Ascending aorta (tissue), 2 donors: Measurements from ENCODE around the gene ECI1. TPM values are rescaled to one million over a fixed set of nuclear protein-coding genes. Genes with fewer than 3 reads are reported as not detected.

Source experiments
- DNase-seq, 2 donors: peaks; one replicate each; pipeline ENCODE4 v3.0.0-alpha.2; 2019; ENCODE audit warnings: low spot score in 2 of 2
- H3K27ac ChIP-seq, 2 donors: fragments of 200-600 bp; sonication (generic); one replicate each; pipeline ENCODE4 v1.5.1; 2016 to 2017; ENCODE audit warnings: mild to moderate bottlenecking in 1 of 2
- H3K27me3 ChIP-seq: fragments of 200-600 bp; sonication (generic); one replicate; pipeline ENCODE4 v1.5.1; 2017
- H3K36me3 ChIP-seq, 2 donors: fragments of 200-600 bp; sonication (generic); one replicate each; pipeline ENCODE4 v1.5.1; 2016
- H3K4me1 ChIP-seq, 2 donors: fragments of 200-600 bp; sonication (generic); one replicate each; pipeline ENCODE4 v1.5.1; 2016 to 2017; ENCODE audit warnings: mild to moderate bottlenecking in 1 of 2
- H3K4me3 ChIP-seq, 2 donors: fragments of 200-600 bp; sonication (generic); one replicate each; pipeline ENCODE4 v1.5.1; 2016 to 2017; ENCODE audit warnings: mild to moderate bottlenecking in 1 of 2
- H3K9me3 ChIP-seq, 2 donors: fragments of 200-600 bp; sonication (generic); one replicate each; pipeline ENCODE4 v1.5.1; 2016
- intact Hi-C: fragments of 100-400 bp; cut with DNase I; formaldehyde crosslinking; loops from one replicate; pipeline ENCODE4 v1.15.1; 2023
- total RNA-seq: library from RNA; depleted of rRNA; stranded (reverse); fragments of >200 nt; gene quantifications from one replicate; pipeline ENCODE4 v1.1.0, GENCODE V29; 2016
- TF ChIP-seq, protein P1 (sequence below), 3 experiments: fragments of 200-600 bp in 2 of 3; fragments of 450-650 bp in 1 of 3; sonication (generic) in 2 of 3; IDR thresholded peaks; one replicate each; pipeline ENCODE4 v1.5.1; 2016 to 2019; ENCODE audit warnings: antibody characterized with exemption in 3 of 3, mild to moderate bottlenecking in 1 of 3, moderate library complexity in 1 of 3

The ECI1 gene
- total RNA-seq, 1 donor from 2014 or later: 10.9 TPM

- Histone ChIP-seq H3K4me3 (no peak overlapping the region), H3K27me3 (no peaks in the 10 kb centered on the region), H3K9me3 (no peaks in the 10 kb centered on the region), H3K4me1 (no peaks in the 10 kb centered on the region), H3K36me3 (peaks cover 4 to 47% of the 10 kb centered on the region in 2 donors), H3K27ac (no peak overlapping the region)
- no peak for DNase-seq
- TF ChIP-seq, protein P1, sequence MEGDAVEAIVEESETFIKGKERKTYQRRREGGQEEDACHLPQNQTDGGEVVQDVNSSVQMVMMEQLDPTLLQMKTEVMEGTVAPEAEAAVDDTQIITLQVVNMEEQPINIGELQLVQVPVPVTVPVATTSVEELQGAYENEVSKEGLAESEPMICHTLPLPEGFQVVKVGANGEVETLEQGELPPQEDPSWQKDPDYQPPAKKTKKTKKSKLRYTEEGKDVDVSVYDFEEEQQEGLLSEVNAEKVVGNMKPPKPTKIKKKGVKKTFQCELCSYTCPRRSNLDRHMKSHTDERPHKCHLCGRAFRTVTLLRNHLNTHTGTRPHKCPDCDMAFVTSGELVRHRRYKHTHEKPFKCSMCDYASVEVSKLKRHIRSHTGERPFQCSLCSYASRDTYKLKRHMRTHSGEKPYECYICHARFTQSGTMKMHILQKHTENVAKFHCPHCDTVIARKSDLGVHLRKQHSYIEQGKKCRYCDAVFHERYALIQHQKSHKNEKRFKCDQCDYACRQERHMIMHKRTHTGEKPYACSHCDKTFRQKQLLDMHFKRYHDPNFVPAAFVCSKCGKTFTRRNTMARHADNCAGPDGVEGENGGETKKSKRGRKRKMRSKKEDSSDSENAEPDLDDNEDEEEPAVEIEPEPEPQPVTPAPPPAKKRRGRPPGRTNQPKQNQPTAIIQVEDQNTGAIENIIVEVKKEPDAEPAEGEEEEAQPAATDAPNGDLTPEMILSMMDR (IDR thresholded peaks at IDR 0.05): no peak
- intact Hi-C loops: loop anchor here (10.0 kb wide), 1 partner anchor 57 kb away; no protein-coding TSS in a partner anchor
Observed at GRCh38 chr16:2278272-2278608, 26.9 kb upstream of the ECI1 start.

DNA sequence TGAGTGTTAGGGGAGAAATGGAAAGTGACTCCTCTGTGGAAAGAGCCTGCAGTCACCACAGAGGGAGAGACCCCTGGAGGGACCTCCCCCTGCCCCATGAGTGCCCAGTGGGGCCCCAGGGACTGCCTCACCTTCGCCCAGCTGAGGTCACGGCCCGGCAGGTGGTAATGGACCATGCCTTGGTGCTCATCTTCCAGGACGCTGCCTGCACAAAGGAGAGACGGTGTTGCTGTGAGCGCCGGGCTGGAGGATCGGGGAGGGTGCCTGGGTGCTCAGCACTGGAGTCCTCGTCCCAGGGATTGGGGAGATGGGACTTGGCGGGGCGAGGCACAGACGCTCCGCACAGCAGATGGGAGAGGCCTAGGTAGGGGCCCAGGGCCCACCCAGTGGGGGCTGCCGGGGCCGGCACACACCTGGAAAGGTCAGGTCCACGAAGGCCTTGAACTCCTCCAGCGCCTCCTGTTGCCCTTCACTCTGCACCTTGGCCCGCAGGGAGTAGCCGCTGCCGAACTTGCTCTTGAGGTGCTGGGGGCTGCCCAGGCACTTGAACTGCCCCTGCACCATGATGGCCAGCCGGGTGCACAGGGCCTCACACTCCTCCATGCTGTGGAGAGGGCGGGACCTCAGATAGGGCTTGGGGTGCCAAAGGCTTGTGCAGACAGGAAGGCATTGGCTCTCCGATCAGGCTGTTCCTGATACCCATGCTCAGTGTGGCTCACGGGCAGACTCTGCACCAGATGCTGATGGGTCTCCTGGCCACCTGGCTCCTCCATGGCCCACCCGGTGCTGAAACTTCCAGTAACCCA lies 26.3 kb upstream of the ECI1 start:
- no peak for DNase-seq
- Histone ChIP-seq H3K4me1 (no peaks in the 10 kb centered on the region), H3K4me3 (no peak overlapping the region), H3K9me3 (no peaks in the 10 kb centered on the region), H3K36me3 (peaks cover 0 to 42% of the 10 kb centered on the region in 2 donors), H3K27me3 (no peaks in the 10 kb centered on the region), H3K27ac (no peak overlapping the region)
- TF ChIP-seq, protein P1 (IDR thresholded peaks at IDR 0.05): no peak
- intact Hi-C loops: loop anchor here (10.0 kb wide), 1 partner anchor 57 kb away; no protein-coding TSS in a partner anchor

DNA sequence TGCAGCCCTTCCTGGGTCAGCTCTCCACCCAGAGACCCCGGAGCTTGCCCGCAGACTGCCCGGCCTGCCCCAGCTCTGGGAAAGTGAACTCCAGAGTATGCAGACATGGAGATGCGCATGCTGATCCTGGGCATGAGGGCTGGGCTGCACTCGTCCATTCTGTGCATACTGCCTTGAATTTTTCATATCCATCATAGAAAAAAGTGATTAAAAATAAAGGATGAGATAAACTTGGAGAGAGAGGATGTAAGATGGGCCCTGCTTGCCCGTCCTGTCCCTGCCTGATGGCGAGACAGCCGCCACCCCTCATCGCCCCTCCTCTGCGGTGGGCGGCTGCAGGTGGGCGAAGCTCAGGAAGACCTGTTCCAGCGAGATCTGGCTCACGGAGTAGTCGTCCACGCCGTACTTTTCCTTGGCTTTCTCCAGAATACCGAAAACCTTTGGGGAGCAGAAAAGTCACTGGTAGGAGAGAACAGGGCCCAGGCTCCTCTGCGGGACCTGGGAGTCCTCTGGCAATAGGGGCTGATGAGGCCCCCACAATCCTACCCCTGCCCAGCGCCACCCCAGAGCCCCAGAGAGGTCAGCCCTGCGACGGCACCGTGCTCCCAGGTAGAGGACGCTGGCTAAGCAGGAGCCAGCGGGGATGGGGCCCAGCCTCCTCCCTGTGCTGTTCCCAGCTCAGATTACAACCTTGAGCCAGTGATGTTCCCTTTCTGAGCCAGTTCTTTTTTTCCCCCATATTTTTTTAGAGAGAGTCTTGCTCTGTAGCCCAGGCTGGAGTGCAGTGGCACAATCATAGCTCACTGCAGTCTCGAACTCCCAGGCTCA lies 25.2 kb upstream of the ECI1 start:
- Histone ChIP-seq H3K36me3 (peaks cover 0 to 42% of the 10 kb centered on the region in 2 donors), H3K27me3 (no peaks in the 10 kb centered on the region), H3K4me3 (no peak overlapping the region), H3K27ac (no peak overlapping the region), H3K9me3 (no peaks in the 10 kb centered on the region), H3K4me1 (no peaks in the 10 kb centered on the region)
- intact Hi-C loops: loop anchor here (10.0 kb wide), 1 partner anchor 58 kb away; no protein-coding TSS in a partner anchor
- DNase-seq: no peak
- TF ChIP-seq, protein P1 (IDR thresholded peaks at IDR 0.05): no peak

- no peak for DNase-seq
- Histone ChIP-seq H3K36me3 (peaks cover 0 to 37% of the 10 kb centered on the region in 2 donors), H3K4me1 (no peaks in the 10 kb centered on the region), H3K27me3 (no peaks in the 10 kb centered on the region), H3K9me3 (no peaks in the 10 kb centered on the region), H3K4me3 (no peak overlapping the region), H3K27ac (no peak overlapping the region)
- intact Hi-C loops: loop anchor here (10.0 kb wide), 1 partner anchor 59 kb away; no protein-coding TSS in a partner anchor
- TF ChIP-seq, protein P1 (IDR thresholded peaks at IDR 0.05): no peak
Observed at GRCh38 chr16:2275476-2276367, 24.3 kb upstream of the ECI1 start.

DNA sequence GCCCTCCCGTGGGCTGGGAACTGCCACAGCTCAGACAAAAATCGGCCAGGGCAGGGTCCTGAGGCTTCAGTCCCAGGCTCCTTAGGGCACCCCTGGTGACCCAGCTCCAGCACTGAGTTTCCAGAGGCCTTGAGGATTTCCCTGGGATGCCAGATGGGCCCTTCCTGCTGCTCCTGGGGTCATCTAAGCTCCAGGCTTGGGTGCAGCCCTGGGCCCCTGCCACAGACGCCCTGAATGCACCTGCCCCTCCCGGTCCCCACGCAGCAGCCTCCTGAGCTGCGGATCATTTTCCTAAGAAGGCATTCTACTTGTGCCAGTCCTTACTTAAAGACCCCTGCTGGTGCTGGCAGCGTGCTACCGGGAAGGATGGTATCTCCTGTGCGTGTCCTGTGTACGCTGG lies 22.5 kb upstream of the ECI1 start:
- intact Hi-C loops: loop anchor here (10.0 kb wide), 1 partner anchor 61 kb away; no protein-coding TSS in a partner anchor
- H3K36me3 ChIP-seq: peaks cover 0 to 26% of the 10 kb centered on the region in 2 donors
- no peak for DNase-seq
- peaks cover 10 to 11% of the 10 kb centered on the region in 2 donors for H3K4me1 ChIP-seq
- TF ChIP-seq, protein P1 (IDR thresholded peaks at IDR 0.05): no peak
- no peaks in the 10 kb centered on the region for H3K9me3 ChIP-seq
- no peak overlapping the region for H3K4me3 ChIP-seq
- no peak overlapping the region for H3K27ac ChIP-seq
- no peaks in the 10 kb centered on the region for H3K27me3 ChIP-seq
